ENCODE measurements around the gene PLAC9.

The PLAC9 gene

DNA sequence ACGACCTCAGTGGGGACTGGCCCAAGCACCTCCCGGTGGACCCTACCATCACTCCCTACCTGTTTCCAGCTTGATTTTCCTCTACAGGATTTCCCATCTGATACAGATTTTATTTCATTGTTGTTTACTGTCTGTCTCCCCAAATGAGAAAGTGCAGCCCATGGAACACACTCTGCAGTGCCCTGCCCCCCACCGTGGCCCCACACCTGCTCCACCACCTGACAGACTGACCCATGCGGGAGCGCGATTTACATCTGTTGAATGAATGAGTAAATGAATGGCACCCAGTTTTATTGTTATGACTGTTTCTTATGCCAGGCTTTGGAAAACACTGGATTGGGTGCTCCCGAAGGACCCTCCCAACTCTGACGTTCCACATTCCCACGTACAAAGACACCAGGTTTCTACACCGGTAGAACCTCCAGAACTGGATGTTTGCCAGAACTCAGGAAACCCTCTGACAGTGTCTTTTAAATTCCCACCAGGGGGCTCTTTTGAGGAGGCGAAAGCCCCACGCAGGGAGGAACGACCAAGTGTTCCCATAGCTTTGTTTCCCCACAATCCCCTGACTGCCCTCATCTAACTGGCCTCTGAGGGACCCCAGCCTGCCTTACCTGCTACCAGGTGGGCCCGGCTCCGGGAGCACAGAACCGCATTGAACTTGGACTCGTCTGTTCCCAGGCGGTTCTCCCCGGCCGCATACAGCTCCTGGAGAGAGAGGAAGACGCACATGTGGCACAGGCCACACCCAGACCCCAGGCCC, 29.0 kb downstream of the PLAC9 start:
- DNase-seq: no peak

DNA sequence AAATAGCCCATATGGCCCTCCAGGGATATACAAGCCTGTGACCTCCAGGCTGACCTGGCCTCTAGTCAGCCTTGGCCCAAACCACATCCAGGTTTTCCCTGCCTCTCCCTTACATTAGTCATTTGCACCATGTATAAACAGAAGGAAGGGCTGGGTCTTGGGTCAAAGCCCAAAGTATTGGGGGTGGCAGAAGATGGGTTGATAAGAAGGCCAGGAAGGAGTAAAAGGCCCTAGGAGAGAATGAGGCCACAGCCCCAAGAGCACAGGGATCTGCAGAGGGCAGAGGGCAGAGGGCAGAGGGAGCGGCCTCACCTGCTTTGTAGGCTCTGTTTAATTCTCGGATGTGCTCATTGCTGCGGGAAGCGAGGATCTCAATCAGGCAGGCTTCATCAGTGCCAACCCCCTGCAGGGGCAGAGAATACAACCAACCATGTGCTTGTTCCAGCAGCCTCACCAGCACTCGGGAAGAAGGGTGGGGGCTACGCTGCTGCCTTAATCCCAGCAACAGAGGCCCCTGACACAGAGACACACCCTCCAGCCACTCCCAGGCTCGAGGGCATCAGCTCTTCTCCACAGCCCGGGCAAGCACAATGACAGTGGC, 31.3 kb downstream of the PLAC9 start:
- DNase-seq: no peak

DNA sequence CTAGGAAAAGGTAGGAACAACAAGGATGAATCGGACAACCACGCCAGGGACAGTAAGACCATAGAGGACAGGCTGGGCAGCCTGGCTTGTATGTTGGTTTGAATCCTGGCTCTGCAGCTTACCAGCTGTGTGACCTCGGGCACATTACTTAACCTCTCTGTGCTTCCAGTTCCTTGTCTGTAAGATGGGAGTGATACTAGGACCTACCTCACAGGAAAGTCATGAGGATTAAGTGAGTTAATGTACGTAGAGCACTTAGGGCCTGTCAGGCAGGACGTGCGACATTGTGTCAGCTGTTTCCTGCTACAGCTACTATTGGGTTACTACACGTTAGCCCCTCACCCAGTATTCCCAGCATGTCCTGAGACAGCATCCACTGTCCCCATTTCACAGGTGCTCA, 32.1 kb downstream of the PLAC9 start:
- no peak for DNase-seq

DNA sequence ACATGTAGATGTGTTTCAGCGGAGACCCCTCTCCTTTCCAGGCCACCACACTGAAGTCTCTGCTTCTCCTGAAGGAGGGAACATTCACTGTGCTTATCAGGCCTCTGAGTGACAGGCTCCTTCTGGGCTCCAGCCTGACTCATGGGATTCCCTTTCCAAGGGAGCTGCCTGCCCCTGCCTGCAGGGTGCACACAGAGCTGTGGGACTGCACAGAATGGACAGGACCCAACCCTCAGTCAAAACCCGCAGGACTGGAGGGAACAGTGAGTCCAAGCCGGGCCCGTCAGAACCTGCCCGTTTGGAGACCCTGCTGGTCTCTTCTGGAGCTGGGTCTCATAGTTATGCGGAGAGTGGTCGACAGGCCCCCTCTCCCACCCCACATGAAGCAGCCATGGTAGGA, 32.6 kb downstream of the PLAC9 start:
- no peak for DNase-seq

DNA sequence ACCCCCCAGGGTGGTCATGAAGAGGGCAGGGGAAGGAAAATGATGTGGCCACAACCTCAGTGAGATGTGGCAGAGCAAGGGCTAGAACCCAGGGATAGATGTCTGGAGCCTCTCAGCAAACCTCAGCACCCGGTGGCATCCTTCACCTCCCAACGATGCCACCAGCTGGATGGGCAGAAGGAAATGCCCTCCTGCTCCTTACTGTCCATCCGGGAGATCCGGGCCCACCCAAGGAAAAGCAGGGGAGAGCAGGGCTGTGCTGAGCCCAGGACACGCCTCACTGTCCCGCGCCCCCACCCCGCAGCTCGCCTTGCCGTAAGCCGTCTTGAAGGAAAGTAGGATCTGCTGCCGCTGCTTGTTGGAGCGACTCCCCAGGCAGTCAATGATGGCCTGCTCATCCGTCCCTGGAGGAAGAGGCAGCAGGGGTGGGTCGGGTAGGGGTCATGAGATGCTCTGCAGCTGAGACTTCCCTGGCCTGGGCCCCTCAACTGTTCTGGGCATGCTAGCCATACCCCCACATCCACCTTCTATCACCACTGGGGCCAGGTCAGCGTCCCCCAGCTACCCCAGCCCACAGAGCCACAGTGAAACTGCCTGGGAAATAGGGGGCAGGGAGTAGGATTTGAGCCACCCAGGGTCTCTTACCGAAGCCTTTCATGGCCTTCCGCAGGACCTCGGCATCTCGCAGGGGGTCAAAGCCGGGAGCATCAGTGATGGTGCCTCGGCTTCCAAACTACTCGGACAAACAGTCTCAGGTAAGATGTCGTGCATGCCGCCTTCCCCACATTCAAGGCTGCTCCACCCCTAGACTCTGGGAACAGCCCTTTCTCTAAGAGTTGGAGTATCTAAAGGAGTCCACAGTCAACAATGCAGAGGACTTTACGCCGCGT, 34.3 kb downstream of the PLAC9 start:
- DNase-seq: no peak

DNA sequence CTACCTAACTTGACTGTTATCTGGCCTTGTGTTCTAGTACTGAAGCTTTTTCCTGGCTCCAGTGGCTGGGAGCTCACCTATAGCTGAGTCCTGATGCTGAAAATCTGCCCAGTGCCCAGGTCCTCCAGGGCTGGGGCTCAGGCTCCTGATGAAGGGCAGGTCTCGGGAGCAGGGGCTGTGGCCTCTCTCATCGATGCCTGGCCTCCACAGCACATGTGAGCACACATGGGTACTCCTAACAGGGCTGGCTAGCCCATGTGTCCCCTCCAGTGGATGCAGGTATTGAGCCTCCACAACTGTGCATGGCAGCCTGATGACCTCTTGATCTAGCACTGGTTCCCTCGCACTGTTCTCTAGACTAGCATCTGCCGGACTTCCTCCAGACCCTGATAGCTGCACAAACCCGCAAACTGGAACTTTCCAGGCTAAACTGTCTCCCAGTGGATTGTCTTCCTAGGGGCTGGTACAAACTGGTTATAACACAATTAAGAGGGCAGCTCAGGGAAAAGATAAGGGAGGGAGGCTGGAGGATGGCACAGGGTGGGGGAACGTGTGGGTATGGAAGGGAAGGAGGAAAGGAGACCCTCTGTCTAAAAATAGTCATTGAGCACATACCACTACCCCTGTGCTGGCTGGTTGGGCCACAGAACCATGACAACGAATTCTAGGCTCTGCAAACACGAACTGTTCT, 35.1 kb downstream of the PLAC9 start:
- DNase-seq: no peak

DNA sequence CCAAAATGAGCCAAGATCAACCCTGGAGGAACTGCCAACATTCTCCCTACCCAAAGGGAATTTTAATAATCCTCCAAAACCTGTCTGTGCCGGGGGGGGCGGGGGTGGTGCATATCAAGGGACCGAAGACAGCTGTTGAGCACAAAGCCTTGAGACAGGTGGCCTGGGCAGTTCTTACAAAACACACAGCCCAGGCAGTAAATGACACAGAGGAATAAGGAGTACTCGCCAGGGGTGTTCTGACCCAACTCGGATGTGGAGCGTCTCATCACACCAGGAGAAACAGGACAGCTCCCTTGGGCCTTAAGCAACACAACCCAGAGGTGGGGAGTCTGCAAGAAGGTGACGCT, 35.6 kb downstream of the PLAC9 start:
- peak in 1 of 2 donors; percentile 22 for DNase-seq

DNA sequence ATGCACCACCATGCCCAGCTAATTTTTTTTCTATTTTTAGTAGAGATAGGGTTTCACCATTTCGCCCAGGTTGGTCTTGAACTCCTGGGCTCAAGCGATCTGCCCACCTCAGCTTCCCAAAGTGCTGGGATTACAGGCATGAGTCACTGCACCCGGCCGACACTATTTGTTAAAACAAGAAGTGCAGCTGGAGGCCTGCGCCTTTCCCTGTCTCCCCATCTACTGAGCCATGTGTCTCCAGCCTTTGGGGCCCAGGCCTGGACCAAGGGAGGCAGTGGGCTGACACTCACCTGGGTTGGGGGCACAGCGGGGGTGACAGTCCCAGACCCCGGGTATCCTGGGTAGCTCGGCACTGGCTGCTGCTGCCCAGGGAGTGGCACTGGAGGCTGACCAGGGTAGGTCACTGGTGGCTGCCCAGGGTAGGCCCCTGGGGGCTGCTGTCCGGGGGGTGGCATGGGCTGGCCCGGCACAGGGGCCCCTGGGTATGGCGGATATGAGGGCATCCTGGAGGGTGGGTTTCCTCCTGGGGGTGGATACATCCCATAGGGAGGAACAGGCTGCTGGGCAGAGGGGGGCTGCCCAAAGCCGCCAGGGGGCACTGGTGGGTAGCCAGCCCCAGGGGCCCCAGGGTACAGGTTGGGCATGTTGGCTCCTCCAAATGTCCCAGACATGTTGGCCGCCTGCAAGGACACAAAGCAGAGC, 36.3 kb downstream of the PLAC9 start:
- DNase-seq: no peak

DNA sequence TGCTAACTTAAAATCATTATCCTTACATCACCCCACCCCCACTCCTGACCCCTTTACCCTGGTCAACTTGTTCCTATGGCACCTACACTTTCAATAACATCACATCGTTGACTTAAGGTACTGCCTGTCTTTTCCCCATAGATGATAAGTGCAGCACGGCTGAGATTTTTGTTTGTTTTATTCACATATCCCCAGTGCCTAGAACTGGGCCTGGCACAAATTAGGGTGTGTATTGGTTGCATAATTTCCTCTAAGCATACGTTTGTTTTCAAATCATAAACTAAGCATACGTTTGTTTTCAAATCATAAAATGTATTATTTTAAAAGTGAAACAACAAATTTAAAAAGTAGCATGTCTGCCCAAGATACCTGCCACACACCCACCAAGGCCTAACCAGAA, 37.5 kb downstream of the PLAC9 start:
- DNase-seq: no peak

DNA sequence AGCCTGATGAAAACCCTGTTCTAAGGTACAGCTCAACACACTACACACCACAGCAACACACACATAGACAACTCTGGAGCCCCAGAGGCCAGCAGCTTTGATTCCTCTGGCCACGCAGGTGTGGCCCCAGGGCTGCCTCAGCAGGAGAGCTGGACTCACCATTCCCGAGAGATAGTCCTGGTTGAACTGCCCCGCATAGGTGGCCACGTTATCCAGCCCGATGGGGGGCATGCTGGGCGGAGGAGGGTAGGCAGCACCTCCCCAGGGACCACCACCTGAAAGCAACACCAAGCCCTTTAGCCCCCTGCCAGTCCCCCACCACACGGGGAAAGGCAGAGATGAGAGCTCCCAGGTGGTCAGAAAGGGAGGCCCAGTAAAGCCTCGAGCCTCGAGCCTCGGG, 38.1 kb downstream of the PLAC9 start:
- no peak for DNase-seq

DNA sequence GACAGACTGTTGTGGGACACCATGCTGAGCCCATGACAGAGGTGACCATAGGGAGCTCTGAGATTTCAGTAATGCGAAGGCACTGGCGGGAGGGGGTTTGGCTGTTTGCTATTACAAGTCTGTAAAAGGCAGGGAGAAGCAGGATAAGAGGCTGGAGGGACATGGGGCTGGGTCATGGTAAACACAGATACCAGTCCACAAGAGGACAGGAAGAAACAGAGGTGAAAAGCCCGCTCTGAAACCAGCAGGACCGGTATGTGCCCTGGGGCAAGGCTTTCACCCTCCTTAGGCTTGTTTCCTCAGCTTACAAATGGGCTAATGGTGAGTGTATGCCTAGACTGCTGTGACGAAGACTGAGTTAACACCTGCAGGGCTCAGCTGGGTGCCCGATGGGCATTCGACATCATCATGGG, 38.7 kb downstream of the PLAC9 start:
- no peak for DNase-seq

DNA sequence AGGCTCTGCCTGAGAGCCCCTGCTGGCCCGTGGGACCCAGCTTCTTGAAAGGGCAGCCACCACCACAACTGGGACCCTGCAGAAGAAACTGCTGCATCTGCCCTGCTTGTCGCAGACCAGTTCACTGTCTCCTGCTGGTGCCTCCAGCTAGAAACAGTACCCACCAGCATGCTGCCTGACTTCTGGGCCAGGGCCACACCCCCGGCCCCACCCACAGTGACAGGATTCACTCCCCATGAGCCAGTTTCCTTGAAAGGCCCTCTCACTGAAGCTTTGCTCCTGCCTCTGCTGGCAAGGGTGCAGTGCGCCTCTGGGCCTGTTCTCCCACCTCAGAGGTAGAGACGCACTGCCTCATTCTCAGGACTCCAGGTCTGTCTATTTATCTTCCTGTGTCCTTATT, 40.4 kb downstream of the PLAC9 start:
- DNase-seq: no peak

DNA sequence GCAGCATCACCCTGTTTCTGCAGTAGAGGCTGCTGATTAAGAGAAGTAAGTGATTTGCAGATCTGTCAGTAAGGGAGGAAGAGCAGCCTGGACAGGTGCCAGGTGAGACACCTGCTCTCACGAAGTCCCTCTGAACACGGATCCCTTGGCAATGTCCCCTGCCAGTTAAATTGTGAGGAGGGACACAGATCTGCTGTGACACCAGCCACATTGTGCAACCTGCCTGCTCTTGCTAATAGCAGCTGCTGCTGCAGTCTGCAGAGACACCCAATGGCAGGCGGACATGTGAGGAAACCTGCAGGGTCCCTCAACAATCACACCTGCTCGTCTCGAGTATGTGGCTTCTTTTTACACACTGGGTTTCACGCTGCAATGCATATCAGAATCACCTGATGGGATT, 40.9 kb downstream of the PLAC9 start:
- no peak for DNase-seq

DNA sequence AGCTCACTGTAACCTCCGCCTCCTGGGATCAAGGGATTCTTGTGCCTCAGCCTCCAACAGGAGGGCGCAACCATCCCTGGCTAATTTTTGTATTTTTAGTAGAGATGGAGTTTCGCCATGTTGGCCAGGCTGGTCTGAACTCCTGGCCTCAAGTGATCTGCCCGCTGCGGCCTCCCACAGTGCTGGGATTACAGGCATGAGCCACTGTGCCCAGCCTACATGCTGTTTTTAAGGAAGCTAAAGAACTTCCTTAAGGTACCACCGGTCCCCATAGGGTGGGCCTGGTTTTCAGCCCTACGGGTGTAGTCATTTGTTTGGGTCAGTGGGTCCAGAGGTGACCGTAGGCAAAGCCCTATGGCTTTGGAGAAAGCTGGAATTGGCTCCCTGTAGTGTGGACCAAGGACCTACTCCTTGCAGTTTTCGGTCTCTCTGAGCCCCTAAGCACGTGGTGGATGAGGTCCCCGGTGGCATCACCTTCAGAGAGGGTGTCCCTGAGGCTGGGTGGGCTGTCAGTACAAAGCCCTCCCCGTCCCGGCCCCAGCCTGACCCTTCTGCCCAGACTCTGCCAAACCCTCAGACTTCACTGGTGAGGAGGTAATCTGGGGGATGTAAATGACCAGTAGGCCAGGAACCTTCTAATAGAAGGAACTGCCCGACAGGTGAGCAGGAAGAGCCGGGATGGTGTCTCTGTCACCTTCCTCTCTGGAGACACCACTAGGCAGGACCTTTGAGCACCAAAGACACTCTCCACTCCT, 42.3 kb downstream of the PLAC9 start:
- no peak for DNase-seq

DNA sequence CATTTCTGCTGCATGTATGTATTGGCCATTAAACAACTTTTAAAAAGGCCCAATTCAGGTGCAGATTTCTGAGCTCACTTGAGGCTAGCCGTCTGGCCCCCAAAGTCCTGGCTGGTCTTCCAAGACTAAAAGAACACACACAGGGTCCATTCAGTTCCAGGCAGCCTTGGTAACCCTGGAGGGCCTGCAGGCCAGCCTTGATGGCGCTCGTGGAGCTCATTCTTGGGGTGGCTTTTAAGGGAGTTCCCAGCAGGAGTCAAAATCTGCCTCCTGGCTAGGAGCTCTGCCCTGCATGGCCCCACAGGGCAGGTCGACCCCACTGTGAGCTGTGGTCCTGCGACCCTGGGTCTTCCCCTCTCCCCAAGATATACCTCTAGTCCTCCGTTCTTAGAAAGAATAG, 44.0 kb downstream of the PLAC9 start:
- no peak for DNase-seq

DNA sequence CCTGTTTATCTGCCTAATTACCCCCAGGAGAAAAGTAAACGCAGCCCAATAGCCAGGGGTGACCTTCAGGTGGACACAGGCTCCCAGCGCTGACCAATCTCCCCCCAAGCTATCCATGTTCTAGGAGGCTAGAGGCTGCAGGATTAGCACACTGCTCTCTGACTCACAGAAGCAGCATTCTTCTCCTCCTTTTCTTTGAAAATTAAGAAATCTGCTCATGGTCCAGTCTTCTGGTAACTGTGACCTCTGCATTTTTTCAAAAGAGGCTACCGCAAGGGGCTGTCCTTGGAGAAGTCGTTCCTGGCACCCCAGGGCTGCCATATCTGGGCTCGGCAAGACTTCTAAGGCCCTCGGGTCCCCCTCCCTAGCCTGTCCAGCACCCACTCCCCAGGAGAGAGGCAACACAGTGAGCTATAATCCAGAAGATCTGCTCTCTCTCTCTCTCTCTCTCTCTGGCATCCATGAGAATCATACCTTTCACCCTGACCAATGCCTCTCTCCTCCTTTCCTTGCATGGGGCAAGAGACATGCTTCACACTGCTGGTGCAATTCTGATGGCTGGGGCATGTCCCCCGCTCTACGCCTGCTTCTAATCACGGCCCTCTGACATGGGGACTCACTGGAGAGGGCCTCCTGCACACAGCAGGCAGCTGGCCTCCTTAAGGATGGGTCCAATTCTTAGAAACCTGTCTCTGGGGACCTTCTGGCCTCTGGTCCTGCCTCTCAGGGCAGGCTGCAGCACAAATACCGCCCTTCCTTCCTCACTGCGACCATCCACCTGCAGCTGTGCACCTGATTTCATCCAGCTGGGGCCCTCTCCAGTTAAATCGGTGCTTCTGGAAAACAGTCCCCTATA, 45.5 kb downstream of the PLAC9 start:
- DNase-seq: no peak

DNA sequence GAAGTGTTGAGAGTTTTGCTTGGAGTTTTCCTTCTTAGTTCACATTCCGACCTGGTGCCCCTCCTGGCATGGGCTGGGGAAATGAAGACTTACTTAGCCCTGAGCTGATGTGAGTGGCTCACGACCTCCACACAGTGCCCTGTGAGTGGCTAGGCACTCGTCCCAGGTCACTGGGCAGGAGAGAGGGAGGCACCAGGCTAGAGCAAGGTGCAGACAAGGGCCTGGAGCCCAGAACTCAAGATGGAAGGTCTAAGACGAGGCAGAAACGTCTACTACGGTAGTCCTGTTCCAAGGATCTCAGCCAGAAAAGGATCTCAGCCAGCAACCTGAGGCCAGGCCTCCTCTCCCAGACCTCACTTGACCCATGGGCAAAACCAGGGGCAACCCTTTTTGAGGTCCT, 50.5 kb downstream of the PLAC9 start:
- no peak for DNase-seq

DNA sequence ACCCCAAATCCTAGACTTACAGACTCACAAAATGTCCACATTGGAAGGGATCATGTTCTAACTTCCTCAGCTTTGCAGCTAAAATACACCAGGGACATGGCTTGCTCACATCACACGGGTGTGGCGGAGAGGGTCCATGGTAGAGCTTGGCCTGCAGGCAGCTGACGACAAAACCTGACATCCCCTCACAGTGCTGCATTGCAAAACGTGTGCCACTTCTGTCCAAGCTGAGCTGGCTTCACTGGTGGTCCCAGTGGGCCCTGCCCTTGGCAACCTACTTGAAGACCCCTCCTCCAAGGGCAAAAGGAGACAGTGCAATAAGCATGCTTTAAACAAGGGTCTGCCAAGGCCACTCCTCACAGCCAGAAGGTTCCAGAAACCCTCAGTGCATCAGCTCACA, 50.9 kb downstream of the PLAC9 start:
- DNase-seq: no peak

DNA sequence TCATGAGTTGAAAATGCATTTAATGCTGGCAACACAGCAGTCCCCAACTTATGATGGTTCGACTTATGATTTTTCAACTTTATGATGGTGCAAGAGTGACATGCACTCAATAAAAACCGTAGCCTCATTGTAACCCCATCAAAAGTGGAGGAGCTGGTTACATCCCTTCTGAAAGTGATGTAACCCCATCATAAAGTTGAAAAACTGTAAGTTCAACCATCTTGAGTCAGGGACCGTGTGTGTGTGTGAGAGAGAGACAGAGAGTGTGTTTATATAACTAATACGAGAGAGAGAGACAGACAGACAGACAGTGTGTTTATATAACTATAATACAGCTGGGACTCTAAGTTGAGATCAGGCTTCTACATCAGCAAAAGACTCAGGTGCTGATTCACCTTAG, 51.8 kb downstream of the PLAC9 start:
- DNase-seq: no peak

DNA sequence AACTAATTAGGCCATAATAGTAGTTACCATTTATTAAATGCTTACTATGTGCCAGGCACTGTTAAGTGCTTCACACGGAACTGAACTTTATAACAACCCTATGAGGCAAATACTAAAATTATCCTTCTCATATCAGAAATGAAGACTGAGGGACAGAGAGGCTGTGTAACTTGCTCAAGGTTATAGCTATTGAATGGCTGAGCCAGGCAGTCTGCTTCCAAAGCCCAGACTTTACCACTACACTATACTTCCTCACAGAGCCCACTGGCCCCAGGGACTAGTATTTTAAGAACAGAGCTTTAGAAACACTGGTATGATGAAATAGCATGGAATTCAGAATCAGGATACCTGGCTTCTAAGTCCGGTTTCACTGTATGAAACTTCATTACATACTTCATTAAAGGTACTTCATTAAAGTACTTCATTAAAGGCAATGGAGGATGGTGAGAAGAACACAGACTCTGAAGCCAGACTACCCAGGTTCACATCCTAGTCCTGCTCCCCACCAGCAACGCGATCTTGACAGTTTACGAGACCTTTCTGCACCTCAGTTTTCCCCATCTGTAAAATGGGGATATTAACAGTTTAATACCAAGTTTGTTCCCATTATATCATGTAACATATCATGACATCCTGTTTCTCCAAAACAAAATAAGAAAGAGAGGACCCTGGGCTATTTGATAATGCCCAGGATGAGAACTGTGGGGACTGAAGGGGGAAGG, 53.2 kb downstream of the PLAC9 start:
- no peak for DNase-seq

All from hippocampal formation (tissue), 2 donors.